HG02763 (cell line): ENCODE measurements around the gene NSUN2.

ENCODE experiments used
- ATAC-seq: cut with Tn5 transposase; IDR thresholded peaks from one replicate; pipeline ENCODE4 v1.9.1; 2021; ENCODE audit warnings: mild to moderate bottlenecking, moderate library complexity; ENCODE audit not compliant: unreplicated experiment

Gene NSUN2

DNA sequence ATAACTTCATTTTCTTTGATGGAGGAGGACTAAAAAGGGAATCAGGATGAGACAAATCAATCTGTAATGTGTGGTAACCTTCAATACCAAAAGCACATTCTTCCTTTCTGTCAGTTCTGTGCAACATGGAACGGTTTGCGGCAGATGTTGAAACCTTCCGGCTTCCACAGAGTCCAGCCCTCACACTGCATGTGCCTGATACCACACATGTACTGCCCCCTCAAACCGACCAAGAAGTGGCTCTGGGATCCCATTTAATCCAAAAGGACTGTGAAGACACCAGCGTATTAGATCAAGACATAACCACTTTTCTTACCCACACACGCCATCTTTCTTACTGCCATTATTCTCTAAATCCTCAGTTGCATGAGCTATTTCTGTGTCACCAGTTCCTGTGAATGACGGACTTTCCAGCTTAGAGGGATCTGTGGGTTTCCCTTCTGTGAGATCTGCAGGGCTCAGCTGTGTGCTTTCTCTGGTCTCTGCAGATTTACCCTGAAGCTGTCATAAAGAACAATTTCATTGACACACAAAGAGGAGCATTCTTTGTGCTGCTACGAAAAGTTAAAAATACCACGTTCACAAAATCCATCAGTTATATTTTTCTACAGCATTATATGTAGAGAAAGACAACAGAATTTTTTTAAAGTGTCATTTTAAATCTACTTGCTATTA lies 25.8 kb downstream of the NSUN2 start:
- ATAC-seq: no peak

GRCh38 chr5:6604946-6605345 lies 27.9 kb downstream of the NSUN2 start:
- no peak for ATAC-seq

GRCh38 chr5:6604341-6604740 lies 28.5 kb downstream of the NSUN2 start:
- no peak for ATAC-seq

GRCh38 chr5:6603643-6604042 lies 29.2 kb downstream of the NSUN2 start:
- ATAC-seq: no peak

- no peak for ATAC-seq
These were observed 30.4 kb downstream of the NSUN2 start for GRCh38 chr5:6602441-6602840.

DNA sequence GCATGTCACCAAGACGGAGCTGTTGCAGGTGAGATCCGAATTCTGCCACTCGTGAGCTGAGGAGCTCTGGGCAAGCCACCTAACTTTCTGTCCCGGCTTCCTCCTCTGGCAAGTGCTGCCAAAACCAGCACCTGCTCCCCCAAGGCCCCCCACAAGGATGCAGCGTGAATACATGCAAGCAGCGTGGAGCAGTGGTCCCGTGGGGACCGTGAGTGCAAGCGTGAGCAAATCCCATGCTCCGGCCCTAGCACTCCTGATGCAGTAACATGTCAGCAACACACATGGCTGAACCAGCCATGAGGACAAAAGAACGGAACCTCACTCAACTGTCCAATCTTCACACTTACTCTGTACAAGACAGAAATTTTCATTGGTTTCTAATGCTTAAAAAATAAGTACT lies 31.0 kb downstream of the NSUN2 start:
- ATAC-seq: no peak

- no peak for ATAC-seq
These were observed 31.6 kb downstream of the NSUN2 start for GRCh38 chr5:6601271-6601670.

DNA sequence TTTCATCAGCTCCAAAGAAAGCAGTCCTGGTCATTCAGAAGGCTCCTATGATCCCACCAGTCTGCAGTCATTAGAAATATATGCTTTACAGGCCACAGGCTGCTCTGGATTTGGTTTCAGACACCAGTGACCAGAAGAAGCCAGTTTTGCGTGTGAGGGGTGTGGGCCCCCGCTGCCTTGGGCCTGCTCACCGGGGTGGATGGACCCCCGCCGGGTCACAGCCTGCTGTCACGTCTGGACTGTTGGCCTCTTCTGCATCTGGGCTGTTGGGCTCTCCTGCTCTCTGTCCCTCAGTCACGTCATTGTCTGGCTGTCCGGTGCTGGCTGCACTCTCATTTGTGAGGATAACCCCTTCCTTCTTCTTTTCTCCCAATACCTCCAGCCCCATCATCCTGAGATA lies 33.1 kb downstream of the NSUN2 start:
- no peak for ATAC-seq

DNA sequence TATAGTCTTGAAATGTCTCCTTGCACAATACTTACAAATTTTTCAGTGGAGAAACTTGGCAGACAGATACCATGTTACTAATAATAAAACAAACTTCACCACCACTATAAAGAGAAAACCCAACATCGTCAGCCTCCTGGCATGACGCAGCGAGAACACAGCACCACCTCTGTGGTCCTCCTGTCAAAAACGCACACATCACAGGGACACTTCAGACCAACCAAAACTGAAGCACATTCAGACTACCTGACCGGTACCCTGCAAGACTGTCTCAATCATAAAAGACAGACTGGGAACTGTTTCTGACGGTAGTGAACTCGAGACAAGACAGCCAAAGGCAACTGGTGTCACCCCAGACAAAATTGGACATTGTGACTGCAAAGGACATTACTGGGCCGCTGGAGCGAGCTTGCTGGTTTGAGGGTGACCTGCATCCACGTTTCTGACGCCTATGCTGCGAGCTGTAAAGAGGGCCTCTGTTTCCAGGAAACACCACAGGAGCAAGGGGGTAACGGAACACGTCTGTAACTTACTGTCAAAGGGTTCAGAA lies 34.4 kb downstream of the NSUN2 start:
- no peak for ATAC-seq

GRCh38 chr5:6597557-6597956 lies 35.3 kb downstream of the NSUN2 start:
- ATAC-seq: no peak

GRCh38 chr5:6596388-6596787 lies 36.5 kb downstream of the NSUN2 start:
- ATAC-seq: no peak

DNA sequence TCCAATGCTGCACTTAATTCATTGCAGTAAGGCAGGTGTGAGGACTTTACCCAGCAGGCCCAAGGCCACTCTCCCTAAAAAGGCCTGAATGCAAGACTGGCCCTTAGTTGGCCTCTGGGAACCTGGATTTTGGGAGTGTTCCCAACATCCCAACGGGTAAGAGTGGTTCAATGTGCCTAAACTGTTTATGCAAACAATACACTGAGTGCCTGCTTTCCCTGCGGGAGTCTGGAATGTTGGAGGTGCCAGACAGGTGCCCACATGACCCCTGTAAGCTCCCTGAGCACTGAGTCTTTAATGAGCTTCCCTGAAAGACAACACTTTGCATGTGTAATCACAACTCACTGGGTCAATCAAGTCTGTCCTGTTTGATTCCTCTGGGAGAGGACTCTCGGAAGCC lies 37.4 kb downstream of the NSUN2 start:
- ATAC-seq: no peak

GRCh38 chr5:6594066-6594465 lies 38.8 kb downstream of the NSUN2 start:
- no peak for ATAC-seq

DNA sequence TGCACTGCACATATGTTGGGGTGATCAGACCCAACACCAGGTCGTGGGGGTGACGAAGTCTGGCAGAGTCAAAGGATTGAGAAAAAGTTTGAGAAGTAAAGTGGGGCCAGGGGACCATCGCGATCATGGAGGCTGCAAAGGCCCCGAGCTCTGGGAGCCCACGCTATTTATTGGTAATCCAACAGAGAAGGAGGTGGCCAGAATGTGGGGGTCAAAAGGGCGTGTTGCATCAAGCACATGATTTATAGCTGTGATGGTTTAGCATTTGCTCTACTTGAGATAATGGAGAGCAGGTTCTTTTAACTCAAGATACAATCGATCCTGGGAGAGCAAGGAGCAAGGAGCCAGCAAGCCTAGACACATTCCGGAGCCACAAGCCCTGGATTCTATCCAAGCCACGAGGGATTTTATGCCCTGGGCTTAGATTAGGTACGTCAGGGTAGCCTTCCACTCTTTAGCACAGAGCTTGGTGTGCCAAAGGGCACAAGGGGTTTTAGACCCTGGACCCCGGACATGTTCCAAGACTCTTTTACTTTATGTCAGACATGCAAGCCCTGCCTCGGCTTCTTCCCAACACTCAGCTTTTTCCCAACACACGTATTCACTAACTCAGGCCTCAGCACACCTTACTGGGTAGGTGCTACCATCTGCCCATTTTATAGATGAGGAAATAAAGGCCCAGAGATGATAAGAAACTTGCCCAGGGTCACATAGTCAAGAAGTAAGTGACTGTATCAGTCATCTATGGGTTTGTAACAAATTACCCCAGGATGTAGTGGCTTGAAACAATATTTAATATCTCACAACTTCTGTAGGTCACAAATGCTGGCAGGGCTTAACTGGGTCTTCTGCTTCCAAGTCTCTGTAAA lies 39.5 kb downstream of the NSUN2 start:
- no peak for ATAC-seq

DNA sequence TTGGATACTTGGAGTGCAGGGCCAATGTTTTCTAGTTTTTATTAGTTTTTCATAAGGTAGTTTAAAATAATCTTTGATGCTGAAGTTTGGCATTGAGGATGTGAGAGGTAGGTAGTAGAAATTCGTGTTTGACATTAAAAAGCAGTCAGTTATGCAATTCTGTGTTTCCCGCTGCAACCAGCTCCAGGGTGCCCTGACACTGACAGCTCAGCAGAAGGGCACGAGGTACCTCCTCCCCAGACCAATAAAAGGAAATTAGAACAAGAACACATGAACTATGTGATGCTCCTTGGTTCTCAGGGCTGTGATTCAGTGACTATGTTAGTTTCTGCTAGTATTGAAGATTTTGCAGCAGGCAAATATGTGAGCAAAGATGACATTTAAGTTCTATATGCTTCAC lies 40.2 kb downstream of the NSUN2 start:
- ATAC-seq: no peak

GRCh38 chr5:6591671-6592288 lies 41.1 kb downstream of the NSUN2 start:
- ATAC-seq: no peak

DNA sequence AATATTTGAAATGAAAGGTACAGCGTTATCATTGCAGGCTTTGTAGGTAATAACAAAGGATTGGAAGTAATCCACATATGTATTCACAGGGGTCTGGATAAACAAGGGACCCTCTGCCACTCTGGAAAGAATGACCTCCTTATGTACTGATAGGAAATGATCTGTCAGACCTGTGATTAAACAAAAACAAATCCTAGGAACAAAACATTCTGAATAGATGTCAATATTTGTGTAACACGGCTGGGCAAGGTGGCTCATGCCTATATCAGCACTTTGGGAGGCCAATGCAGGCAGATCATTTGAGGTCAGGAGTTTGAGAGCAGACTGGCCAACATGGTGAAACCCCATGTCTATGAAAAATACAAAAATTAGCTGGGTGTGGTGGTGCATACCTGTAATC lies 42.3 kb downstream of the NSUN2 start:
- ATAC-seq: no peak

DNA sequence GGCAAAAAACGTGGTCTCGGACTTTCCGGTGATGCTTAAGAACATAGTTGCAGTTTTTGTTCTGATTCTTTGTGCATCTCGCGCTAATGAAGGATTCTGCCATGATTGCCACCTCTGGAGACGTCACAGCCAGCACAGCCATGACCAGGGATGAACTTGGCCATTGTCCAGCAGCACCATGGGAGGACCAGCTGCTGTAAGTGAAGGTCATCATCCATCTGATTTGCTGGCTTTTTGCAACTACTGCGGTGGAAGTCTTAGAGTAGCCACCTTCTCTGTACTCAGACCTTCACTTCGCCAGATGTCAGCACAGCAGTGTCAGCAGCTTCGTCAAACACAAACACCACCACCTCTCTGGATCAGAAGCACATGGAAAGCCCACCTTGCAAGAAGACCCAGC lies 45.7 kb downstream of the NSUN2 start:
- no peak for ATAC-seq

DNA sequence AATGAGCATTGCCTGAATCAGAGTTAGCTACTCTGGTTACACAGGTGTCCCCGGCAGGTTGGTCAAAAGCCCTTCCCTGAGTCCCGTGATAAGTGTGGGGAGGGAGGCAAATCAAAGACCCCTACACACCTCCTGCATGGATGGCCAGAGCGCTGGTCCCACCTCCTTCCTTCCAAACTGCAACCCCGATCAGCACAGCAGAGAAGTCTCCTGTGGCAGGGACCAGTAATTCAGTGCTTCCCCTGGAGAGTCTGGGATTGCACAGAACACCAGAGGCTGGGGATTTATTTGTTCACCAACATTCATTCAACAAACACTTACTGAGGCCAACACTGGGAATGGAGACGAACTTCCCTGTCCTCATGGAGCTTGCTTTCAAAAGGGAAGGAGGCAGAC lies 46.2 kb downstream of the NSUN2 start:
- ATAC-seq: no peak

- no peak for ATAC-seq
These were observed 46.8 kb downstream of the NSUN2 start for GRCh38 chr5:6585939-6586646.

DNA sequence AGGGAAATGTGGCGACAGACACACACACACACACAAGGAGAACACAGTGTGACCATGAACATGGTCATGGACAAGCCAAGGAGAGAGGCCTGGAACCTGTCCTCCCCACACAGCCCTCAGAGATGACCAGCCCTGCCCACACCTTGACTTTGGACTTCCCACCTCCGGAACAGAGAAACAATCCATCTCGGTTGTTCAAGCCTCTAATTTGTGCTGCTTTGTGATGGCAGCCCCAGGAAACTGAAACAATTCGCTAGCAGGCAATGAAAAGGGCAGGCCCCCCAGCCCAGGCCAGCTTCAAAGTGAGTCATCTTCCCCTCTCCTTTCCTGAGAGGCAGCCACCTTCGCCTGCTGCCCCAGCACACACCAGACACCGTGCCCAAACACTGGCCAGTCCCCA lies 47.7 kb downstream of the NSUN2 start:
- no peak for ATAC-seq
